Epithelial cell of proximal tubule (primary cell): ENCODE data around the gene TMEM25. TPM values are rescaled to one million over a fixed set of nuclear protein-coding genes. Genes with fewer than 3 reads are reported as not detected.

Source experiments
- DNase-seq: peaks from one replicate; pipeline ENCODE4 v3.0.0-alpha.2; 2011; ENCODE audit warnings: low read depth
- H3K4me3 ChIP-seq: 2 replicates; pipeline ENCODE4 v1.5.1; 2011; ENCODE audit warnings: low read depth, mild to moderate bottlenecking, low read length
- CTCF ChIP-seq: conservative IDR thresholded peaks from 2 replicates; pipeline ENCODE4 v1.5.1; 2012; ENCODE audit warnings: low read depth, mild to moderate bottlenecking, low read length
- total RNA-seq: library from RNA; depleted of rRNA; stranded (reverse); fragments of >200 nt; gene quantifications from 2 replicates; pipeline ENCODE4 v1.2.3, GENCODE V29; 2015

Gene TMEM25
- total RNA-seq, 1 donor from 2014 or later: 40.5 TPM

- TF ChIP-seq CTCF: no peak
- peak overlapping the region; percentile 82 for H3K4me3 ChIP-seq
- no peak for DNase-seq
Measured at GRCh38 chr11:118531597-118532084, 649 bp downstream of the TMEM25 start.

GRCh38 chr11:118532091-118532490, 1.1 kb downstream of the TMEM25 start:
- peak overlapping the region; percentile 82 for H3K4me3 ChIP-seq
- TF ChIP-seq CTCF: no peak
- no peak for DNase-seq

DNA sequence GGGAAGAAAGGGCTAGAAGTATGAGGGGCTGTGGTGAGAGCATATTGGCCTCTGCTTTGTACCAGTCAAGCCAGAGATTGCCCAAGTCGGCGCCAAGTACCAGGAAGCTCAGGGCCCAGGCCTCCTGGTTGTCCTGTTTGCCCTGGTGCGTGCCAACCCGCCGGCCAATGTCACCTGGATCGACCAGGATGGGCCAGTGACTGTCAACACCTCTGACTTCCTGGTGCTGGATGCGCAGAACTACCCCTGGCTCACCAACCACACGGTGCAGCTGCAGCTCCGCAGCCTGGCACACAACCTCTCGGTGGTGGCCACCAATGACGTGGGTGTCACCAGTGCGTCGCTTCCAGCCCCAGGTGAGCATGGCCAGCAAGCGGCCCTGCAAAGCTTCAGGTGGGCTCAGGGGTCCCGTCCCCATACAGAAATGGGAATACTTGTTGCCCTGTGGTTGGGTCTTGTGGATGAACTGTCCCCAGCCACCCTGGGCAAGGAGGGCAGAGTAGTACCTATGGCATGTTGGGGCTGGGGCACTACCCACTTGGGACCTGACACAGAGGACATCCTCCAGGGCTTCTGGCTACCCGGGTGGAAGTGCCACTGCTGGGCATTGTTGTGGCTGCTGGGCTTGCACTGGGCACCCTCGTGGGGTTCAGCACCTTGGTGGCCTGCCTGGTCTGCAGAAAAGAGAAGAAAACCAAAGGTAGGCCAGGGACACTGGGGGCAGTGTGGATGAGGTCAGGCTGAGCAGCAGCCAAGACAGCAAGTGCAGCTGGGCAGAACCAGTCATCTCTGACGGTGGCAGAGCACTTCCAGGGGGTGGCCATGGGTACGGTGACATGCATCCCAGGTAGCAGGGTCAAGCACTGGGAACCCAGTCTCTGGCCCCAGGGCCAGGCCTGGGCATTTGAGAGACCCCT, 2.1 kb downstream of the TMEM25 start:
- TF ChIP-seq CTCF: no peak
- no peak for DNase-seq
- no peak overlapping the region for H3K4me3 ChIP-seq

DNA sequence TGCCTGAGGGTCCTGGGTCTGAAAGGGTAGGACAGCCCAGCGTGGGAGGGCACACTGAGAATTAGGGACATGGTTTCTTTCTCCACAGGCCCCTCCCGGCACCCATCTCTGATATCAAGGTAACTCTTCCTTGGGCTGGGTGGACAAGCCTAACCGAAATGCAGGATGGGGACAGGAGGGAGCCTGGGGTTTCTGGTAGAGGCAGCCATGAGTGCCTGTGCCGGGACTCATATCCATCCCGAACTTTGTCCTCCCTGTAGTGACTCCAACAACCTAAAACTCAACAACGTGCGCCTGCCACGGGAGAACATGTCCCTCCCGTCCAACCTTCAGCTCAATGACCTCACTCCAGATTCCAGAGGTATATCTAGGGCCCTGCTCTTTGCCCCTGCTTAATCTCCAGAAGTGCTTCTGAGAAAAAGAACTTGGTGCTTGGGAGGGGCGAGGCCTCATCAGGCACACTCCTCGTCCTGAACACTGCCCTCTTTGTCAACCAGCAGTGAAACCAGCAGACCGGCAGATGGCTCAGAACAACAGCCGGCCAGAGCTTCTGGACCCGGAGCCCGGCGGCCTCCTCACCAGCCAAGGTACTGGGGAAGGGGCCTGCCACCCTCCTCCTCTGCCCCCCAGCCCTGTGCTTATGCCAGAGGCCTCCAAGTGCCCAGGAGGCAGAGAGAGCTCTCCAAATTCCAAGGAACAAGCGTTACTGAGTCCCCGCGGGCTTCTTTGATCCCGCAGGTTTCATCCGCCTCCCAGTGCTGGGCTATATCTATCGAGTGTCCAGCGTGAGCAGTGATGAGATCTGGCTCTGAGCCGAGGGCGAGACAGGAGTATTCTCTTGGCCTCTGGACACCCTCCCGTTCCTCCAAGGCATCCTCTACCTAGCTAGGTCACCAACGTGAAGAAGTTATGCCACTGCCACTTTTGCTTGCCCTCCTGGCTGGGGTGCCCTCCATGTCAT, 3.1 kb downstream of the TMEM25 start:
- TF ChIP-seq CTCF: no peak
- DNase-seq: no peak
- no peak overlapping the region for H3K4me3 ChIP-seq

DNA sequence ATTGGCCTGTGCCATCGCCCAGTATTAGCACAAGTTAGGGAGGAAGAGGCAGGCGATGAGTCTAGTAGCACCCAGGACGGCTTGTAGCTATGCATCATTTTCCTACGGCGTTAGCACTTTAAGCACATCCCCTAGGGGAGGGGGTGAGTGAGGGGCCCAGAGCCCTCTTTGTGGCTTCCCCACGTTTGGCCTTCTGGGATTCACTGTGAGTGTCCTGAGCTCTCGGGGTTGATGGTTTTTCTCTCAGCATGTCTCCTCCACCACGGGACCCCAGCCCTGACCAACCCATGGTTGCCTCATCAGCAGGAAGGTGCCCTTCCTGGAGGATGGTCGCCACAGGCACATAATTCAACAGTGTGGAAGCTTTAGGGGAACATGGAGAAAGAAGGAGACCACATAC, 4.3 kb downstream of the TMEM25 start:
- no peak for DNase-seq
- no peak overlapping the region for H3K4me3 ChIP-seq
- TF ChIP-seq CTCF: no peak

- no peak overlapping the region for H3K4me3 ChIP-seq
- TF ChIP-seq CTCF: no peak
- DNase-seq: no peak
Measured at GRCh38 chr11:118536726-118537125, 5.7 kb downstream of the TMEM25 start.
